ENCODE results near the gene CDH13.

DNA sequence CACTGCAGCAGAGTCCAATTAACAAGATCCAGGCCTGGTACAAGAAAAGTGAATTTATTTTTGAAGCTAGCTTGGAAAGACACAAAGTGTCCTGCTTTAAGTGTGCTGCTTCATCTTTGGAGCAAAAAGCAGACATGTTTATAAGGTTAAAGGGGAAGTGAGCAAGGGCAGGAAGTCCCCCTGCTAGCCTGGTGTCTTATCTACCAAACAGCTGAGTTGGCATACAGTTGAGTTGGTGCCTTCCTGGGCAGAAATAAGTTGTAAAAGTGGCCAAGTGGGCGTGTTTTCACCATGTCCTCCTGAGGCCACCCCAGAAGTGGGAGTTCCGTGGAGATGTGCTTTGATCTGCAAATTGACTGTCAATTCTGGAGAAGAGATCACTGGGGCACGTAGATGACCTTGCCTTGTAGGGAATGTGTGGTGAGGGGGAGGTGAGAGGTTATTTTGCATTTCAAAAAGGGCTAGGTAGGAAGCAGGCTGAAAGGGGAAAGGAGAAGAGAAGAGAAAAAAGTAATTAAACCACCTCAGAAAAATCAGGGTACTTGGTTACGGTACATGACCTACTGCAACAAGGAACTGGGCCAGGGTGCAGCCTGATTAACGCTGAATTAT is 1142.7 kb downstream of the CDH13 start:
- TF ChIP-seq POLR2A (IDR thresholded peaks at IDR 0.05), result no peak
- TF ChIP-seq, protein P1, sequence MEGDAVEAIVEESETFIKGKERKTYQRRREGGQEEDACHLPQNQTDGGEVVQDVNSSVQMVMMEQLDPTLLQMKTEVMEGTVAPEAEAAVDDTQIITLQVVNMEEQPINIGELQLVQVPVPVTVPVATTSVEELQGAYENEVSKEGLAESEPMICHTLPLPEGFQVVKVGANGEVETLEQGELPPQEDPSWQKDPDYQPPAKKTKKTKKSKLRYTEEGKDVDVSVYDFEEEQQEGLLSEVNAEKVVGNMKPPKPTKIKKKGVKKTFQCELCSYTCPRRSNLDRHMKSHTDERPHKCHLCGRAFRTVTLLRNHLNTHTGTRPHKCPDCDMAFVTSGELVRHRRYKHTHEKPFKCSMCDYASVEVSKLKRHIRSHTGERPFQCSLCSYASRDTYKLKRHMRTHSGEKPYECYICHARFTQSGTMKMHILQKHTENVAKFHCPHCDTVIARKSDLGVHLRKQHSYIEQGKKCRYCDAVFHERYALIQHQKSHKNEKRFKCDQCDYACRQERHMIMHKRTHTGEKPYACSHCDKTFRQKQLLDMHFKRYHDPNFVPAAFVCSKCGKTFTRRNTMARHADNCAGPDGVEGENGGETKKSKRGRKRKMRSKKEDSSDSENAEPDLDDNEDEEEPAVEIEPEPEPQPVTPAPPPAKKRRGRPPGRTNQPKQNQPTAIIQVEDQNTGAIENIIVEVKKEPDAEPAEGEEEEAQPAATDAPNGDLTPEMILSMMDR (IDR thresholded peaks at IDR 0.05), result no peak

Data from Peyer's patch (tissue), 4 donors.